Measurements from ENCODE around the gene C3orf62.
A peak's percentile ranks its signal among the peaks of the same experiment; 100 is the strongest.

Gene C3orf62

GRCh38 chr3:49276475-49277382 is at the start of gene C3orf62:
Gene C3orf62 (minus strand): TSS chr3:49277232. CDS start chr3:49276872, 360 bp downstream.
- peak; percentile 89 for DNase-seq (ENCODE audit: low read depth)

GRCh38 chr3:49324768-49325167 is 47.7 kb upstream of the C3orf62 start:
- no peak for DNase-seq (ENCODE audit: low read depth)

GRCh38 chr3:49316696-49317457 is 39.8 kb upstream of the C3orf62 start:
- DNase-seq (ENCODE audit: low read depth) = no peak

- peak; percentile 48 for DNase-seq (ENCODE audit: low read depth)
Observed at GRCh38 chr3:49313896-49314688, 37.1 kb upstream of the C3orf62 start.

GRCh38 chr3:49311283-49311682 is 34.3 kb upstream of the C3orf62 start:
- DNase-seq (ENCODE audit: low read depth) = no peak

- DNase-seq (ENCODE audit: low read depth) = no peak
Observed at GRCh38 chr3:49310677-49311076, 33.6 kb upstream of the C3orf62 start.

GRCh38 chr3:49305608-49306007 is 28.6 kb upstream of the C3orf62 start:
- DNase-seq (ENCODE audit: low read depth) = no peak

GRCh38 chr3:49302613-49303012 is 25.6 kb upstream of the C3orf62 start:
- DNase-seq (ENCODE audit: low read depth) = no peak

GRCh38 chr3:49300595-49300994 is 23.6 kb upstream of the C3orf62 start:
- no peak for DNase-seq (ENCODE audit: low read depth)

GRCh38 chr3:49298511-49298910 is 21.5 kb upstream of the C3orf62 start:
- no peak for DNase-seq (ENCODE audit: low read depth)

- DNase-seq (ENCODE audit: low read depth) = peak; percentile 50
Observed at GRCh38 chr3:49296781-49297411, 19.9 kb upstream of the C3orf62 start.

- DNase-seq (ENCODE audit: low read depth) = peak; percentile 41
Observed at GRCh38 chr3:49295489-49296058, 18.5 kb upstream of the C3orf62 start.

- DNase-seq (ENCODE audit: low read depth) = no peak
Observed at GRCh38 chr3:49294343-49294742, 17.3 kb upstream of the C3orf62 start.

GRCh38 chr3:49283997-49284396 is 7.0 kb upstream of the C3orf62 start:
- DNase-seq (ENCODE audit: low read depth) = no peak

- DNase-seq (ENCODE audit: low read depth) = peak; percentile 53
Observed at GRCh38 chr3:49279376-49279775, 2.3 kb upstream of the C3orf62 start.

GRCh38 chr3:49278548-49278947 is 1.5 kb upstream of the C3orf62 start:
- DNase-seq (ENCODE audit: low read depth) = no peak

- DNase-seq (ENCODE audit: low read depth) = no peak
Observed at GRCh38 chr3:49277383-49277775, 347 bp upstream of the C3orf62 start.

- no peak for DNase-seq (ENCODE audit: low read depth)
Observed at GRCh38 chr3:49273825-49274532, 3.1 kb downstream of the C3orf62 start.

GRCh38 chr3:49271047-49271446 is 6.0 kb downstream of the C3orf62 start:
- no peak for DNase-seq (ENCODE audit: low read depth)

- no peak for DNase-seq (ENCODE audit: low read depth)
Observed at GRCh38 chr3:49270156-49270500, 6.9 kb downstream of the C3orf62 start.

Measured in EH (cell line).